ENCODE data around the gene FCN1. TPM values are rescaled to one million over a fixed set of nuclear protein-coding genes. Genes with fewer than 3 reads are reported as not detected.

FCN1 gene
- total RNA-seq, 2 experiments from 2014 or later: not detected

DNA sequence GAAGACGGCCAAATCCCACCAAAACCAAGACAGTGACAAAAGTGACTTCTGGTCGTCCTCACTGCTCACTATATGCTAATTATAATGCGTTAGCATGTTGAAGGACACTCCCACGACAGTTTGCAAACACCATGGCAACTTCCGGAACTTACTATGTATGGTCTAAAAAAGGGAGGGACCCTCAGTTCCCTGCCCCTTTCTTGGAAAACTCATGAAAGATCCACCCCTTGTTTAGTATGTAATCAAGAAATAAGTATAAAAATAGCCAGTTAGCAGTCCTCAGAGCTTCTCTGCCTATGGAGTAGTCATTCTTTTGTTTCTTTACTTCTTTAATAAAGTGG is 27.6 kb downstream of the FCN1 start:
- CTCF ChIA-PET: no interaction called here
- H3K27me3 Mint-ChIP-seq: peaks cover 6% of the 10 kb centered on the region
- no peak for ATAC-seq
- TF ChIP-seq, protein P1, sequence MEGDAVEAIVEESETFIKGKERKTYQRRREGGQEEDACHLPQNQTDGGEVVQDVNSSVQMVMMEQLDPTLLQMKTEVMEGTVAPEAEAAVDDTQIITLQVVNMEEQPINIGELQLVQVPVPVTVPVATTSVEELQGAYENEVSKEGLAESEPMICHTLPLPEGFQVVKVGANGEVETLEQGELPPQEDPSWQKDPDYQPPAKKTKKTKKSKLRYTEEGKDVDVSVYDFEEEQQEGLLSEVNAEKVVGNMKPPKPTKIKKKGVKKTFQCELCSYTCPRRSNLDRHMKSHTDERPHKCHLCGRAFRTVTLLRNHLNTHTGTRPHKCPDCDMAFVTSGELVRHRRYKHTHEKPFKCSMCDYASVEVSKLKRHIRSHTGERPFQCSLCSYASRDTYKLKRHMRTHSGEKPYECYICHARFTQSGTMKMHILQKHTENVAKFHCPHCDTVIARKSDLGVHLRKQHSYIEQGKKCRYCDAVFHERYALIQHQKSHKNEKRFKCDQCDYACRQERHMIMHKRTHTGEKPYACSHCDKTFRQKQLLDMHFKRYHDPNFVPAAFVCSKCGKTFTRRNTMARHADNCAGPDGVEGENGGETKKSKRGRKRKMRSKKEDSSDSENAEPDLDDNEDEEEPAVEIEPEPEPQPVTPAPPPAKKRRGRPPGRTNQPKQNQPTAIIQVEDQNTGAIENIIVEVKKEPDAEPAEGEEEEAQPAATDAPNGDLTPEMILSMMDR (IDR thresholded peaks at IDR 0.05): no peak
- POLR2A ChIA-PET: no interaction called here
- no peaks in the 10 kb centered on the region for H3K9me3 Mint-ChIP-seq
- H3K4me3 Mint-ChIP-seq: no peak overlapping the region
- DNase-seq: no peak
- no peaks in the 10 kb centered on the region for H3K4me1 Mint-ChIP-seq (ENCODE audit: low read depth)
- intact Hi-C loops (cut with micrococcal nuclease): no loop called here
- H3K27ac Mint-ChIP-seq: no peak overlapping the region
- no peaks in the 10 kb centered on the region for H3K36me3 Mint-ChIP-seq (ENCODE audit: low read depth)

DNA sequence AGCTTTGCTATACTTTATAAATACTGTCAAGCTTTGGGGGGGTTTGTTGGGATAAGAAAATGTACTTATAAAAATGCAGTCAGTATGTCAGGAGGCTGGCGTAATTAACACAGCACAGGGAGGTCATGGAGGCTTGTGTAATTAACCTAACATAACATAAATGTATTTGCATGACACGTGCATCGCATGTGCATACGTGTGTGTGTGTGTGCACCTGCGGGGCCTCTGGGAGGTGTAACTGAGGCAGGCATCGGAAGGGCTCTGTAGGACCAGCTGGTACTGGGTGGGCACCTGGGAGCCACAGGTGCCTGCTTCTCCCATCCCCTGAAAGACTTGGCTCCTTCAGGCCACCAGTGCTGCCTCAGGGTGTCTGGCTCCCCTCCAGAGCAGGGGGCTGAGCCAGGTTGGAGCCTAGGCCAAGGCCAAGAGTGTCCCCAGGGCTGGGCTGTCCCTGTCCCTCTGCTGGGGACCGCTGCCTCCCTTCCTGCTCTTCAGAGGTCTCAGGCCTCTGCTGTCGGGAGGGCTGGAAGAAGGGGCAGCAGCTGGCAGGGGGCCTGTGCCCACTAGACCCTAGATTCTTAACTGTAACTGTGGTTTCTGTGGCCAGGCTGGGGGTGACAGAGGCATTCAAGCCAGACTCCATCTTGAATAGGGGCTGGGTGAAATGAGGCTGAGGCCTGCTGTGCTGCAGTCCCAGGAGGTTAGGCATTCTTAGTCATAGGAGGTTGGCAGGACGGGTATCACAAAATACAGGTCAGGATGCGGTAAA is 28.1 kb downstream of the FCN1 start:
- ChIA-PET POLR2A (no interaction called here), CTCF (no interaction called here)
- Mint-ChIP-seq H3K9me3 (no peaks in the 10 kb centered on the region), H3K4me1 (ENCODE audit: low read depth) (no peaks in the 10 kb centered on the region), H3K27ac (no peak overlapping the region), H3K36me3 (ENCODE audit: low read depth) (no peaks in the 10 kb centered on the region), H3K4me3 (no peak overlapping the region), H3K27me3 (peaks cover 6% of the 10 kb centered on the region)
- intact Hi-C loops (cut with micrococcal nuclease): no loop called here
- TF ChIP-seq, protein P1 (IDR thresholded peaks at IDR 0.05): no peak
- DNase-seq (no peak), ATAC-seq (no peak)

DNA sequence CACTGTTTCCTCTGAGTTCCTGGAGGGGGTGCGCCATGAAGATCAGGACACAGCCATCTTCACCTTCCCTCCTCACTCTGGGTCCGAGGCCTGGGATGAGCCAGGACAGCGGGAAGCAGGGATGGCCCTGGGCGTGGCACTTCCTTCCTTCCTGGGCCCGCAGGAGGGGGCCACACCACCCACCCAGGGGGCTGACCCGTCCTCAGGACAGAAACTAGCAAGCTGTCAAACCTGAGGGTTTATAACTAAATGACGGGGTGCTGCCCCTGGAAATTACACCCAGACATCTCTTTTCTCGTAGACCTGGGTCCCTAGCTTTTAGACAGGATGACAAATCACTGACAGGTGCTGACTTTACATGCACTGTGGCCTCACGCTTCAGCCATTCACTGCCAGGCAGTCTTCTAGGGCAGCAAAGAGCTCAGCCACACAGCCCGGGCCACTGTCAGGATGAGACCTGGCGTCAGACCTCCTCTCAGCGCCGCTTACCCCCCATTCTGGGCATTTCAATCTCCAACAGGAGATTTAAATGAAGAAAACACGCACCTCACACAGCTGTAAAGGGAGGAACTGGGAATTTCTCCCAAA is 29.0 kb downstream of the FCN1 start:
- Mint-ChIP-seq H3K9me3 (no peaks in the 10 kb centered on the region), H3K4me1 (ENCODE audit: low read depth) (no peaks in the 10 kb centered on the region), H3K4me3 (no peak overlapping the region), H3K36me3 (ENCODE audit: low read depth) (no peaks in the 10 kb centered on the region), H3K27me3 (peaks cover 4% of the 10 kb centered on the region), H3K27ac (no peak overlapping the region)
- TF ChIP-seq, protein P1 (IDR thresholded peaks at IDR 0.05): no peak
- ChIA-PET POLR2A (no interaction called here), CTCF (no interaction called here)
- intact Hi-C loops (cut with micrococcal nuclease): no loop called here
- ATAC-seq (no peak), DNase-seq (no peak)

DNA sequence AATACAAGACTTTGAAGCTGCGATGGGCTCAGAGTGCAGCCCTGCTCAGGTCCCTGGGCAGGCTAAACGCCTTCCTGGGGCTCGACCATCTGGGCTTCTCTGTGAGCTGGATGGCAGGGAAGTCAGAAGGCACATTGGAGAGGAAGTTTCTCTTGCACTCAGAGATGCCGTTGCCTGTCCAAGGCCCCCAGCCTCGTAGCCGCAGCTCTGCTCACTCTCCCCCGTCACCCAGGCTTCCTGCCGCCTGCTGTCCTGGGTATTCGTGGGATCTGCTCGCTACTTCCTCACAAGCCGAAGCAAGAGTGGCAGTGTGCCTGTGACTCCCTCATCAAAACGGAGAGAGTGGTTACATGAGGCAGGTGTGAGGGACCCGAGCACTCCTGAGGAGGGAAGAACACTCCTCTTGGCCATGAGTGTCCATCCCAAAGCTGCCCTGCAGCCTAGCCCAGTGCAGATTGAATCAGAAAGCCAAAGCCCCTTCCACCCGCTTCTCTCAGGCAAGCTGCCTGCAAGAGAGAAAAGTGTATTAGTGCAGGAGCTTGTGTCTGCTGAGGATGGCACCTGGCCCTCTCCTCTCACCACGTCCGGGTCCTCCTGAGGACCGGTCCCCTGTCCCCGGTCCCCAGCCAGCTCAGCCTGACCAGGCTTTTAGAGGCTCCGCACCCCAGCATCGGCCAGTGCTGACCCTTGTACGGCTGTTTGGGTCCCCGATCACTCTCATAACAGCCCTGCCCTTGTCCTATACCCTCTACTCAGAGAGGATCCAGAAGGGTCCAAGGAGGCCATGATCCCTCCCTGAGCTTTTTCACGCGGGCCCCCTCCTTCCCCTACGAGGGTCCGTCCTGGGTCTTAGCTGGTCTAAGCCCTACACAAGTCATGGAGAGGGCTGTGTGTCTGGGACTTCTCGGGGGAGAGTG is 29.8 kb downstream of the FCN1 start:
- Mint-ChIP-seq H3K36me3 (ENCODE audit: low read depth) (no peaks in the 10 kb centered on the region), H3K9me3 (no peaks in the 10 kb centered on the region), H3K27ac (no peak overlapping the region), H3K27me3 (peaks cover 3% of the 10 kb centered on the region), H3K4me3 (no peak overlapping the region), H3K4me1 (ENCODE audit: low read depth) (no peaks in the 10 kb centered on the region)
- ATAC-seq (no peak), DNase-seq (no peak)
- CTCF ChIA-PET: no interaction called here
- POLR2A ChIA-PET: no interaction called here
- TF ChIP-seq, protein P1 (IDR thresholded peaks at IDR 0.05): no peak
- intact Hi-C loops (cut with micrococcal nuclease): no loop called here

DNA sequence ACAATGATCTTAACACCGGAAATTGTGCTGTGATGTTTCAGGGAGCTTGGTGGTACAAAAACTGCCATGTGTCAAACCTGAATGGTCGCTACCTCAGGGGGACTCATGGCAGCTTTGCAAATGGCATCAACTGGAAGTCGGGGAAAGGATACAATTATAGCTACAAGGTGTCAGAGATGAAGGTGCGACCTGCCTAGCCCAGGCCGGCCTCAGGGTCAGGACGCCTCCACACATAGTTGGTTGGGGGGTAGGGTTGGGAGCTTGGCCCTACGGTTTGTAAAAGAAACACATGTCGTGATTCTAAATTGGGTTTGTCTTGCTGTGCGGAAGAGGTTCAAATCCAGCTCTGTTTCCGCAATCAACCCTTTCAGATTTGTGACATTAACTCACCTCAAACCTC is 30.5 kb downstream of the FCN1 start:
- no peak for DNase-seq
- H3K36me3 Mint-ChIP-seq (ENCODE audit: low read depth): no peaks in the 10 kb centered on the region
- TF ChIP-seq, protein P1 (IDR thresholded peaks at IDR 0.05): no peak
- no peaks in the 10 kb centered on the region for H3K9me3 Mint-ChIP-seq
- intact Hi-C loops (cut with micrococcal nuclease): no loop called here
- H3K4me3 Mint-ChIP-seq: no peak overlapping the region
- no peaks in the 10 kb centered on the region for H3K4me1 Mint-ChIP-seq (ENCODE audit: low read depth)
- no peak overlapping the region for H3K27ac Mint-ChIP-seq
- POLR2A ChIA-PET: no interaction called here
- ATAC-seq: no peak
- CTCF ChIA-PET: no interaction called here
- peaks cover 3% of the 10 kb centered on the region for H3K27me3 Mint-ChIP-seq

Measured in activated CD8-positive, alpha-beta T cell treated with anti-CD3 and anti-CD28 coated beads for 36 hours (primary cell).